GM23248 (cell line): ENCODE results near the gene PTPRD.

Source experiments
- EZH2 ChIP-seq: fragments of 200-600 bp; sonication (generic); IDR thresholded peaks from 2 replicates; pipeline ENCODE4 v1.6.1; 2018; ENCODE audit warnings: antibody characterized with exemption, mild to moderate bottlenecking; ENCODE audit not compliant: insufficient read depth, poor library complexity, severe bottlenecking
- EZH2phosphoT487 ChIP-seq: fragments of 200-600 bp; sonication (generic); IDR thresholded peaks from 2 replicates; pipeline ENCODE4 v1.6.1; 2018; ENCODE audit warnings: antibody characterized with exemption, moderate library complexity, mild to moderate bottlenecking, low read depth; ENCODE audit not compliant: insufficient read depth

- TF ChIP-seq EZH2, result no peak
- TF ChIP-seq EZH2phosphoT487, result no peak
Observed at GRCh38 chr9:8400378-8400777, 2212.4 kb downstream of the PTPRD start.
